ENCODE results near the gene PTCD2. TPM values are rescaled to one million over a fixed set of nuclear protein-coding genes. Genes with fewer than 3 reads are reported as not detected.
"Not testable (repeated sequence)": the region's sequence is repeated elsewhere in the genome, so short reads cannot be mapped to it uniquely, and the experiment has no call there.

PTCD2 gene
- total RNA-seq, 1 experiment from 2014 or later, result 12.7 TPM

DNA sequence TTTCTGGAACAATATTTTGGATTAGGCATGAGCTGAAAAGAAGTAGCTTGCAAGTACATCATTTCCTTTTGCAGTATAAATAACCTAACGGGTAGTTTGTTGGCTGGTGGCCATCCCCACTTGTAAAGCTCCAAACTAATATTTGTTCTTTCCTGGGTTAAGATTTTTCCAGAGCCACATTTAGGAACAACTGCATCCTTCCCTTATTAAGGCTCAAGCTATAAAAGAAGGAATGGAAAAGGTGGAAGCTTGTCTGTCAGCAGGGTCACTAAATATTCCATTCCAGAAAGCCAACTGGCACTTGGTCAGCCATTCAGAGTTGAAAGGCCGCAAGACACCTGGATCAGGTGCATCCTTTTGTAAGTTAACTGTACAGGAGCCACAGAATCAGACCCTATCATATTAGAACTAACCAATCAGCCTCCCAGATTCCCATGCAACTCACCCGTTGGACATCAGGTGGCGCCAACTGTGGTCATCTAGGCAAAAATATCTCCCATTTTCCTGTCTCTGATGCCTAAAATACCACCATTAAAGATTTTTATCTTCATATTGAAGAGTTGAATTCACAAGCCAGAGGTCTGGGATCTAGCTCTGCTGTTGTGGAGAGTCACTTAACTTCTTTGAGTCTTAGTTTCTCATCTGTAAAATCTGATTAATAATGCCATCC lies 82.9 kb downstream of the PTCD2 start:
- peaks cover 18% of the 10 kb centered on the region for H3K9me3 ChIP-seq (ENCODE audit: low read depth, low read length, poor library complexity, severe bottlenecking)
- peaks cover 9% of the 10 kb centered on the region for H3K27me3 ChIP-seq (replicated peaks; ENCODE audit: insufficient read depth, low read depth, low read length, poor library complexity)
- TF ChIP-seq, protein P1, sequence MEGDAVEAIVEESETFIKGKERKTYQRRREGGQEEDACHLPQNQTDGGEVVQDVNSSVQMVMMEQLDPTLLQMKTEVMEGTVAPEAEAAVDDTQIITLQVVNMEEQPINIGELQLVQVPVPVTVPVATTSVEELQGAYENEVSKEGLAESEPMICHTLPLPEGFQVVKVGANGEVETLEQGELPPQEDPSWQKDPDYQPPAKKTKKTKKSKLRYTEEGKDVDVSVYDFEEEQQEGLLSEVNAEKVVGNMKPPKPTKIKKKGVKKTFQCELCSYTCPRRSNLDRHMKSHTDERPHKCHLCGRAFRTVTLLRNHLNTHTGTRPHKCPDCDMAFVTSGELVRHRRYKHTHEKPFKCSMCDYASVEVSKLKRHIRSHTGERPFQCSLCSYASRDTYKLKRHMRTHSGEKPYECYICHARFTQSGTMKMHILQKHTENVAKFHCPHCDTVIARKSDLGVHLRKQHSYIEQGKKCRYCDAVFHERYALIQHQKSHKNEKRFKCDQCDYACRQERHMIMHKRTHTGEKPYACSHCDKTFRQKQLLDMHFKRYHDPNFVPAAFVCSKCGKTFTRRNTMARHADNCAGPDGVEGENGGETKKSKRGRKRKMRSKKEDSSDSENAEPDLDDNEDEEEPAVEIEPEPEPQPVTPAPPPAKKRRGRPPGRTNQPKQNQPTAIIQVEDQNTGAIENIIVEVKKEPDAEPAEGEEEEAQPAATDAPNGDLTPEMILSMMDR (conservative IDR thresholded peaks at IDR 0.05; ENCODE audit: low read depth, low read length), result peak; percentile 70
- no peak for TF ChIP-seq EZH2 (IDR thresholded peaks at IDR 0.05; ENCODE audit: borderline replicate concordance, low read depth, low read length, poor library complexity, severe bottlenecking)
- intact Hi-C loops (cut with micrococcal nuclease; ENCODE audit: unreplicated experiment), result no loop called here
- no peak overlapping the region for H3K4me3 ChIP-seq (ENCODE audit: low read depth, low read length, poor library complexity, severe bottlenecking)
- DNase-seq (ENCODE audit: low spot score), result peak; percentile 21
- CTCF ChIA-PET, result no interaction called here
- H3K27ac ChIP-seq (ENCODE audit: low read depth, low read length, poor library complexity, severe bottlenecking), result no peak overlapping the region
- POLR2A ChIA-PET (ENCODE audit: low non-redundant PET), result no interaction called here
- no TSS peak for BruUV-seq (replicated peaks)
- H3K4me1 ChIP-seq (ENCODE audit: insufficient read depth, low read length, poor library complexity, severe bottlenecking), result peaks cover 3% of the 10 kb centered on the region
- H3K36me3 ChIP-seq (ENCODE audit: insufficient read depth, low read length, poor library complexity, severe bottlenecking), result no peaks in the 10 kb centered on the region

DNA sequence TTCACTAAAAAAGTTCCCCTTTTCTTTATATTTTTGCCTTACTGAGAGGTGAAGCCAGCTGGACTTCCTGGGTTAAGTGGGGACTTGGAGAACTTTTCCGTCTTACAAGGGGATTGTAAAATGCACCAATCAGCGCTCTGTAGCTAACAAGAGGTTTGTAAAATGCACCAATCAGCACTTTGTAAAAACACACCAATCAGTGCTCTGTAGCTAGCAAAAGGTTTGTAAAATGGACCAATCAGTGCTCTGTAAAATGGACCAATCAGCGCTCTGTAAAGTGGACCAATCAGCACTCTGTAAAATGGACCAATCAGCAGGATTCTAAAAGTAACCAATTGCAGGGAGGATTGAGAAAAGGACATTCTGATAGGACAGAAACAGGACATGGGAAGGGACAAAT lies 84.6 kb downstream of the PTCD2 start:
- H3K27ac ChIP-seq (ENCODE audit: low read depth, low read length, poor library complexity, severe bottlenecking); H3K27me3 ChIP-seq (replicated peaks; ENCODE audit: insufficient read depth, low read depth, low read length, poor library complexity); BruUV-seq (replicated peaks); H3K36me3 ChIP-seq (ENCODE audit: insufficient read depth, low read length, poor library complexity, severe bottlenecking); intact Hi-C loops (cut with micrococcal nuclease; ENCODE audit: unreplicated experiment); POLR2A ChIA-PET (ENCODE audit: low non-redundant PET); DNase-seq (ENCODE audit: low spot score); H3K4me3 ChIP-seq (ENCODE audit: low read depth, low read length, poor library complexity, severe bottlenecking): not testable (repeated sequence)
- Histone ChIP-seq H3K9me3 (ENCODE audit: low read depth, low read length, poor library complexity, severe bottlenecking) (peaks cover 18% of the 10 kb centered on the region), H3K4me1 (ENCODE audit: insufficient read depth, low read length, poor library complexity, severe bottlenecking) (peaks cover 16% of the 10 kb centered on the region)
- CTCF ChIA-PET, result interaction anchor here (0.5 kb wide), 1 partner anchor 811 kb away, joined by 3 read pairs; no protein-coding TSS in a partner anchor

DNA sequence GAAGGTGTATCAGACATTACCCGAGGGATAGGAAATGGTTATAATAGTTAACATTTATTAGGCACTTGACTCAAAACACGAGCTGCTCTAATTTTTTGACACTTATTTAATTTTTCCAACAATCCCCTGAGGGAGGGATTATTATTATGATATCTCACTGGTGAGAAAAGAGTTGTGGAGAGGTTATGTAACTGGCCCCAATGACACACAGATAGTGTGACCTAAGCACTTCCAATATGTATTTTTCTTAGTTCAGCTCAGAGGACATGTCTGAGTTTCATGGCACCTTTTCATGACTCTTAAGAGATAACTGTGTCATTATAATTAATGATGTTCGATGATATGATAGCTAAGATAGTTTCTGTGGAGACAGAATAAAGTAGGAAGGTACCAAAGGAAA lies 86.9 kb downstream of the PTCD2 start:
- POLR2A ChIA-PET (ENCODE audit: low non-redundant PET), result no interaction called here

More for the DNA sequence above, 86.9 kb downstream of the PTCD2 start:
- TF ChIP-seq, protein P1 (conservative IDR thresholded peaks at IDR 0.05; ENCODE audit: low read depth, low read length), result no peak
- no peak for TF ChIP-seq EZH2 (IDR thresholded peaks at IDR 0.05; ENCODE audit: borderline replicate concordance, low read depth, low read length, poor library complexity, severe bottlenecking)
- H3K36me3 ChIP-seq (ENCODE audit: insufficient read depth, low read length, poor library complexity, severe bottlenecking), result no peaks in the 10 kb centered on the region
- intact Hi-C loops (cut with micrococcal nuclease; ENCODE audit: unreplicated experiment), result no loop called here
- CTCF ChIA-PET, result no interaction called here
- H3K4me3 ChIP-seq (ENCODE audit: low read depth, low read length, poor library complexity, severe bottlenecking), result no peak overlapping the region
- BruUV-seq (replicated peaks), result no TSS peak
- peaks cover 9% of the 10 kb centered on the region for H3K27me3 ChIP-seq (replicated peaks; ENCODE audit: insufficient read depth, low read depth, low read length, poor library complexity)
- peaks cover 16% of the 10 kb centered on the region for H3K4me1 ChIP-seq (ENCODE audit: insufficient read depth, low read length, poor library complexity, severe bottlenecking)
- no peak for DNase-seq (ENCODE audit: low spot score)
- peaks cover under 1% of the 10 kb centered on the region for H3K9me3 ChIP-seq (ENCODE audit: low read depth, low read length, poor library complexity, severe bottlenecking)
- H3K27ac ChIP-seq (ENCODE audit: low read depth, low read length, poor library complexity, severe bottlenecking), result no peak overlapping the region
